T-helper 2 cell (primary cell): Measurements from ENCODE around the gene TMC7.
A peak's percentile ranks its signal among the peaks of the same experiment; 100 is the strongest.
"Not testable (repeated sequence)": the region's sequence is repeated elsewhere in the genome, so short reads cannot be mapped to it uniquely, and the experiment has no call there.

Experiments used
- DNase-seq, 5 experiments: peaks; one replicate each; pipeline versions ENCODE4 v3.0.0 to v3.0.0-alpha.2; 2012 to 2022
- total RNA-seq, 2 donors: gene quantifications; one replicate each; lab custom pipeline; 2026; lab: John Stamatoyannopoulos, UW

TMC7 gene
- 0 reads per million in 2 donors for total RNA-seq

- peak in 1 of 5 experiments; percentile 14 for DNase-seq
These were observed at the start of gene TMC7 for GRCh38 chr16:18983565-18984434. Gene TMC7, plus strand, starts transcription at chr16:18983934. Its CDS starts 130 bp downstream, at chr16:18984064.

DNA sequence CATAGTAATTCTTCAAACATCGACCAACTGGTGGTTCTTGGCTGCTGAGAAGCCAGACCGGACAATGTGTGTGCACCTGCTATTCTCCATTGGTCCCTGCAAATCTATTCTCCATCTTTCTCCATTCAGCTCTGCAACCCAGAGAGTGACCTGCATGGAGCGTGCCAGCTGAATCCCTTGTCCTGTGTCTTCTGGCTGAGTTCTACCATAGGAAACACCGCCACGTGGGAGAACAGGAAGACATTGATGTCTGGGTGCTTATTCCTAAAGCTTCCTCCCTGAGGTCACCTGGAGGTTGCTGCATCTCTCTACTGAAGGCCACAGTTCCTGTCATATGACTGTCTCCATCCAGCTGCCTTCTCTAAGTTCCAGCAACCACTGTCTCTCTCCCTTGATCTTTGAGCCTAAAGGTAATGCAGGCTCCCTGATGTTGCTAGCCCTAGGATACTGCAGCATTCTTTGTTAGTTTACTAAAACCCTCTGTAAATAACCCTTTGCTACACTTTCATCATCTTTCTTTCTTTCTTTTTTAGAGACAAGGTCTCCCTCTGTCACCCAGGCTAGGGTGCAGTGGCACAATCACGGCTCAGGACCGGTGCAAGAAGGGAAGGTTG lies 46.9 kb upstream of the TMC7 start:
- no peak for DNase-seq

- DNase-seq, result no peak
These were observed 46.3 kb upstream of the TMC7 start for GRCh38 chr16:18937390-18937789.

DNA sequence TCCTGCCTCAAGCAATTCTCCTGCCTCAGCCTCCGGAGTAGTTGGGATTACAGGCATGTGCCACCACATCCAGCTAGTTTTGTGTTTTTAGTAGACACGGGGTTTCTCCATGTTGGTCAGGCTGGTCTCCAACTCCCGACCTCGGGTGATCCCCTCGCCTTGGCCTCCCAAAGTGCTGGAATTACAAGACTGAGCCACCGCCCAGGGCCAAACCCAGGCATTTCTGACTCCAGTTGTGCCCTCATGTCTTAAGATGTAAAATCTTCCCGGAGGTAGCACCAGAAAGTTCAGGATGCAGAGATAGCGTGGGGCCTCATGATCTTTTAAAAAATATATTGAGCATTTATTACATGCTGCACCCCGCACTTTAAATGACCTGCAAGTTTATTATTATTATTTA lies 44.7 kb upstream of the TMC7 start:
- DNase-seq, result no peak

GRCh38 chr16:18941471-18941870 lies 42.3 kb upstream of the TMC7 start:
- DNase-seq, result no peak

DNA sequence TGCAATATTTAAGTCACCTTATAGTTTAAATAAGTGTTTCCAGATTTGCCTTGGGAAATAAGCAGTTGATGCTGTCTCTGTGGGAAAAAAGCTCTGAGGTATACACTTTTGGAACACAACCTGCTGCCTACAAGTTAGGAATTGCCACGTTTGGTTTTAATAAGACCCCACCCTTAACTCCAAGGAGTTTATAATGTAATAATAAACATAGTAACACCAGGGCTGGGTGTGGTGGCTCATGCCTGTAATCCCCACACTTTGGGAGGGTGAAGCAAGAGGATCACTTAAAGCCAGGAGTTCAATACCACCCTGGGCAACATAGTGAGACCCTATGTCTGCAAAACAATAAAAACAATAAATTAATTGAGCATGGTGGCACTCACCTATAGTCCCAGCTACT lies 41.7 kb upstream of the TMC7 start:
- no peak for DNase-seq

DNA sequence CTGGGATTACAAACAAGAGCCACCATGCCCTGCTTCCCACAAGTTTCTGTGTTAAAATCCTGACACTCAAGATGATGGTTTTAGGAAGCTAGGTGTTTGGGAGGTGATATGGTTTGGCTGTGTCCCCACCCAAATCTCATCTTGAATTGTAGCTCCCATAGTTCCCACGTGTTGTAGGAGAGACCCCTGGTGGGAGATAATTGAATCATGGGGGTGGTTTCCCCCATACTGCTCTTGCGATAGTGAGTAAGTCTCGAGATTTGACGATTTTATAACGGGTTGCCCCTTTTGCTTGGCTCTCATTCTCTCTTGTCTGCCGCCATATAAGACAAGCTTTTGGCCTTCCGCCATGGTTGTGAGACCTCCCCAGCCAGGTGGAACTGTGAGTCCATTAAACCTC lies 40.3 kb upstream of the TMC7 start:
- no peak for DNase-seq

- DNase-seq, result no peak
These were observed 38.5 kb upstream of the TMC7 start for GRCh38 chr16:18945233-18945632.

DNA sequence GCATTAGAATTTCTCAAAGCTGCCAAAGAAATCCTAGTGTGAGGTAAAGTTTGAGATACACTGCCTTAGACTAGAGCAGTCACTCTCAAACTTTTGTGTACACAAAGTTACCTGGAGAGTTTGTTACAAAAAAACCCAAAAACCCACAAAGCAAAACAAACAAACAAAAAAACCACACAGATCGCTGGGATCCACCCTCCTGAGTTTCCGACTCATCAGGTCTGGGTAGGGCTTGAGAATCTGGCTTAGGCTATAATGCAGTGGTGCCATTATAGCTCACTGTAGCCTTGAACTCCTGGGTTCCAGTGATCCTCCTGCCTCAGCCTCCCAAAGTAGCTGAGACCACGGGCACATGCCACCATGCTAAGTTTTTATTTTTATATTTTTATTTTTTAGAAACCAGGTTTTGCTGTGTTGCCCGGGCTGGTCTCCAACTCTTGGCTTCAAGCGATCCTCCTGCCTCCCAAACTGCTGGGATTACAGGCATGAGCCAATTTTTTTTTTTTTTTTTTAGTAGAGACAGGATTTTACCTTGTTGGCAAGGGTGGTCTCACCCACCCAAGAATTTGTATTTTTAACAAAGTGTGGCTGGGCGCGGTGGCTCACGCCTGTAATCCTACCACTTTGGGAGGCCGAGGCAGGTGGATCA lies 35.2 kb upstream of the TMC7 start:
- no peak for DNase-seq

DNA sequence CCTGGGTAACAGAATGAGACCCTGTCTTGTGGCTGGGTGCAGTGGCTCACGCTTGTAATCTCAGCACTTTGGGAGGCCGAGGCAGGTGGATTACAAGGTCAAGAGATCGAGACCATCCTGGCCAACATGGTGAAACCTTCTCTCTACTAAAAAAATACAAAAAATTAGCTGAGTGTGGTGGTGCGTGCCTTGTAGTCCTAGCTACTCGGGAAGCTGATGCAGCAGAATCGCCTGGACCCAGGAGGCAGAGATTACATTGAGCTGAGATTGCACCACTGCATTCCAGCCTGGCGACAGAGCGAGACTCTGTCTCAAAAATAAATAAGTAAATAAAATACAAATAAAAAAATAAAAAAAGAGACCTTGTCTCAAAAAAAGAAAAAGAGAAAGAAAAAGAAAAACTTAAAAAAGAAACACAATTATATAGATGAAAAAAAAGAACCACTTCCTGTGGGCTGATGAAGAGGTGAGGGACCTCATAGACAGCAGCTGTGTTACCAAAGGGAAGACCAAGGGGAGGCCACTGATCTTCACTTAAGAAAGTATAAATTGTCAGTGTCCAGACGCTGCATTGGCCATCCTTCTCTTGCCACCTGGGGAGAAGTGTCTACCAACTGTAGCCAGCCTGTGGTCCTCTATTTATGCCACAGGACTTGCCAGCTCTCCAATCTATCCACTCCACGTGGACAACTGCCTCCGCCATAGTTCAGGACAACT lies 33.1 kb upstream of the TMC7 start:
- peak in 1 of 5 experiments; percentile 60 for DNase-seq

DNA sequence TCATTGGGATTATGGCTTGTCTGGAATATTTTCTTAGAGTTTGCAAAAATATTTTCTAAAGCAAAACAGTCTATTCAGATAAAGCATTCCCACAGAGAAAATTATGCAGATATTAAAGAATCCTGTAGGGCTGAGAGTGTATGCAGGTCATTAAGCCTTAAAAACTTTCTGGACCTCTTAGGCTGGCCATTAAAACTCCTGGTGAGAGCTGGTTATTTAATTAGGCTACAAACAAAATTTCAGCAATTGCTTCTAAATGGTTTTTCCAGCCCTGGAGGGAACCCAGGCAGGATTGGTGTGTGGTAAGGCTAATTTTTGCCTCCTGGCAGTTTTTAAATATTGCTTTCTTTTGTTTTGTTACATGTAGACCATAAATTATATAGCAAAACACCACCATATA lies 30.2 kb upstream of the TMC7 start:
- DNase-seq, result no peak

GRCh38 chr16:18955874-18956580 lies 27.7 kb upstream of the TMC7 start:
- peak in 1 of 5 experiments; percentile 64 for DNase-seq

DNA sequence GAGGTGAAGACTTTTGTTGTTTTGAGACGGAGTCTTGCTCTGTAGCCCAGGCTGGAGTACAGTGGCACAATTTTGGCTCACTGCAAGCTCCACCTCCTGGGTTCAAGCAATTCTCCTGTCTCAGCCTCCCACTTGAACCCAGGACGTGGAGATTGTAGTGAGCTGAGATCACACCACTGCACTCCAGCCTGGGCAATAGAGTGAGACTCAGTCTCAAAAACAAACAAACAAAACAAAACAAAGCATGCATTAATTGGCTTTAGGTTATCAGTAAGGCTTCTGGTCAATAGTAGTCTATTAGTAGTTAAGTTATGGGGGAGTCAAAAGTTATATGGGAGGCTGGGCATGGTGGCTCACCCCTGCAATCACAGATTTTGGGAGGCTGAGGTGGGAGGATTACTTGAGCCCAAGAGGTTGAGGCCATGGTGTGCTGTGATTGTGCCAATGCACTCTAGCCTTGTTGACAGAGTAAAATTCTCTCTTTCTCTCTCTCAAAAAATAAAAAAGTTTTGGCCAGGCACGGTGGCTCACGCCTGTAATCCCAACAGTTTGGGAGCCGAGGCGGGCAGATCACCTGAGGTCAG lies 27.0 kb upstream of the TMC7 start:
- not testable (repeated sequence) for DNase-seq

- DNase-seq, result no peak
These were observed 25.1 kb upstream of the TMC7 start for GRCh38 chr16:18958621-18959029.

DNA sequence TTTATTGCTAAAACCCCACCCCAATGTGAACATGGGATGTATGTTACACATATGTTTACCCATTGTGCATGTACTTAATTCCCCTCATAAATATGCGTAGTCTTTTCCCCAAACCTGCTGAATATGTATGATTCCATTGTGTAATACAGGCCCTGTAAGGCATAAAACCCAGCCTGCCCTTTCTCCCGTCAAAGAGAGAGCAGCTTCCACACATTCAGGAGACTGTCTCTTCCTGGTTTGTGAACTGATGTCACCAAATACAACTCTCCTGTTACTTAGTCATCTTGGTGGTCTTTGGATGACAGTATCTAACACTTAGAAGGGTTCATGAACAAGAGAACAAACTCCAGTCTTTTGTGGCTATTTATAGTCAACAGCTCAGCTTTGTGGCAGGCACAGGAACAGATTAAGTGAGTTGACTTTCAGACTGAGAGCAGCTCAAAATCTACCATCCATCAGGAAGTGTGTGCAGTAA lies 24.7 kb upstream of the TMC7 start:
- no peak for DNase-seq

- DNase-seq, result no peak
These were observed 18.2 kb upstream of the TMC7 start for GRCh38 chr16:18965555-18965954.

GRCh38 chr16:18966791-18967190 lies 16.9 kb upstream of the TMC7 start:
- no peak for DNase-seq

DNA sequence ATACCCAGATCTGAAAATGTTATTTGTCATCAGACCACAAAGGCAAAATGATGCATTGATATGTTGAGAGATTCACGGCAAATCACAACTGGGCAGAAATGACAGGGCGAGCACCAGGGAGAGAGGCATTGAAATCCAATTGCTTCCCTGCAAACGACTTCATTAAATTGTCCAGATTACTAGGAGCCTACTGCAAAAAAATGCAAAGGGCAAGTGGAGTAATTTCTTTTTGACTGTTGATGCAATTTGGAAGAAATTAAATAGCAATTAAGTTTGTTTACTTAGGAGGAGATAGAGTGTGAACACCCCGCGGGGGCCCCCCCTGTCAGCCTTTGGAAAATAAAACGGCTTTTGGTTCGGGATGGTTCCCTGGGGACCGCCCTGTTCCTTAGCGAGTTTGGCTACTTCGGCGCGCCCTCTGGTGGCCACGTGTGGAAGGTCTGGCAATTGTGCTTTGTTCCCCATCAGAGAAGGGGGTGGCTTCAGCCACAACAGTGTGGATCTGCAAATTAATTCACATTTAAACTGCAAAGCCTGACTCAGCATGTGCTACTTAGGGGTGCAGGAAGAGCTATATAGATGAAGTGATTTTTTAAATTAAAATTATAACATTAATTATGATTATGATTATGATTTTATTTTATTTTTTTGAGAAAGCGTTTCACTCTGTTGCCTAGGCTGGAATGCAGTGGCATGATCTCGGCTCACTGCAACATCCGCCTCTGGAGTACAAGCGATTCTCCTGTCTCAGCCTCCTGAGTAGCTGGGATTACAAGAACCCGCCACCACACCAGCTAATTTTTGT lies 14.5 kb upstream of the TMC7 start:
- peak; percentile 36 to 71 (median 63) for DNase-seq

- DNase-seq, result no peak
These were observed 13.9 kb upstream of the TMC7 start for GRCh38 chr16:18969855-18970240.

- no peak for DNase-seq
These were observed 8.6 kb upstream of the TMC7 start for GRCh38 chr16:18975109-18975508.

- DNase-seq, result no peak
These were observed 3.8 kb upstream of the TMC7 start for GRCh38 chr16:18979936-18980335.
